HG02798 (cell line): ENCODE results near the gene PPP1R14D.

ENCODE experiments used
- ATAC-seq: cut with Tn5 transposase; IDR thresholded peaks from one replicate; pipeline ENCODE4 v1.9.1; 2021; ENCODE audit warnings: mild to moderate bottlenecking; ENCODE audit not compliant: unreplicated experiment, poor library complexity

PPP1R14D gene

DNA sequence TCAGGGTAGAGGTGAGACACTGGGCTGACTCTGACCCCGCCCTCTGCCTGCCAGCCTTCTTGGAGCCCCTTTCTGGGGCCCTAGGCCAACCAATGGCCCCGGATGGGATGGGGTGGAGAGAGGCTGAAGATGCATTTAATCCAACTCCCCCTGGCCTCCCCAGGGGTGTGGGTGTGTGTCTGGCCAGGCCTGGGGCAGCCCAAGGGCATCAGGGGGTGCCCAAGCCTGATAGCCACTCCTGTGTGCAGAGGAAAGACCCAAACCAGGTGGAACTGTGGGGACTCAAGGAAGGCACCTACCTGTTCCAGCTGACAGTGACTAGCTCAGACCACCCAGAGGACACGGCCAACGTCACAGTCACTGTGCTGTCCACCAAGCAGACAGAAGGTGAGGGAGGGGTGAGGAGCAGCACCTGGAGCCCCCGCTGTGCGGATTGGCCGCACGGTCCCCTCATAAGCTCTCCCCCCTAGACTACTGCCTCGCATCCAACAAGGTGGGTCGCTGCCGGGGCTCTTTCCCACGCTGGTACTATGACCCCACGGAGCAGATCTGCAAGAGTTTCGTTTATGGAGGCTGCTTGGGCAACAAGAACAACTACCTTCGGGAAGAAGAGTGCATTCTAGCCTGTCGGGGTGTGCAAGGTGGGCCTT lies 24.9 kb upstream of the PPP1R14D start:
- ATAC-seq, result no peak

GRCh38 chr15:40852529-40852928 lies 24.0 kb upstream of the PPP1R14D start:
- ATAC-seq, result no peak

- no peak for ATAC-seq
These were observed 22.1 kb upstream of the PPP1R14D start for GRCh38 chr15:40850576-40851112.

DNA sequence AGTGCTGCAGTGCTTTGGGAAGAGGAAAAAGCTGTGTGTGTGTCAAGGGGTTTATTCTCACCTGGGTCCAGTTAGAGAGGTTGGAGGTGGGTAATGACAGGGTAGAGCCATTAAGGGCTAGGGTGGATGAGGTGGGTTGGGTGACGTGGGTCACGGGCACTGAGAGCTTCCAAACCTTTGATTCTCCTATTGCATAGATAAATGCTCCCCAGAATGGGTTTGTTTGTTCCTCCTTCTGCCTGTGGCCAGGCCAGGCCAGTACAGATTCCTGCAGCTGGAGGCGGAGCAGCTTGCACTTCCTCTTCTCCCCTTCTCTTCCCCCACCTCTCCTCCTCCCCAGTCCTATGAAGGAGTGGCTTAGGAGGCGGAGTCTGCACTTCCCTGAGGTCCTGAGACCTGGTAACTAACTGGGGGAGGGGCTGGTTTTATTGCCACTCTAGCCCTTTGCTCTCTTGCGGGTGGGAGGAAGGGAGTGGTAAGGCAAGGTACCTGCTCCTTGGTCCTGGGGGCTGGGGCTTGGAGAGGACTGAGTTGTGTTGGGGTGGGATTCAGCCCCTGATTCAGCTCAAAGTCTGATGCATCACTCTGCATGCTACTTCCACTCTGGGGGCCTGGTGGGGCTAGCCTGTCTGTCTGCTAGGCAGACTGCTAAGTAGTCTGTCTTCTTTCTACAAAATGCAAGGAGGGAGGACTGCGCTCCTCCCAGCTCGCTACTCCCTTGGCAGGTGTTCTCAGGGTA lies 18.9 kb upstream of the PPP1R14D start:
- ATAC-seq, result peak; percentile 65

GRCh38 chr15:40846841-40847222 lies 18.3 kb upstream of the PPP1R14D start:
- peak; percentile 16 for ATAC-seq

DNA sequence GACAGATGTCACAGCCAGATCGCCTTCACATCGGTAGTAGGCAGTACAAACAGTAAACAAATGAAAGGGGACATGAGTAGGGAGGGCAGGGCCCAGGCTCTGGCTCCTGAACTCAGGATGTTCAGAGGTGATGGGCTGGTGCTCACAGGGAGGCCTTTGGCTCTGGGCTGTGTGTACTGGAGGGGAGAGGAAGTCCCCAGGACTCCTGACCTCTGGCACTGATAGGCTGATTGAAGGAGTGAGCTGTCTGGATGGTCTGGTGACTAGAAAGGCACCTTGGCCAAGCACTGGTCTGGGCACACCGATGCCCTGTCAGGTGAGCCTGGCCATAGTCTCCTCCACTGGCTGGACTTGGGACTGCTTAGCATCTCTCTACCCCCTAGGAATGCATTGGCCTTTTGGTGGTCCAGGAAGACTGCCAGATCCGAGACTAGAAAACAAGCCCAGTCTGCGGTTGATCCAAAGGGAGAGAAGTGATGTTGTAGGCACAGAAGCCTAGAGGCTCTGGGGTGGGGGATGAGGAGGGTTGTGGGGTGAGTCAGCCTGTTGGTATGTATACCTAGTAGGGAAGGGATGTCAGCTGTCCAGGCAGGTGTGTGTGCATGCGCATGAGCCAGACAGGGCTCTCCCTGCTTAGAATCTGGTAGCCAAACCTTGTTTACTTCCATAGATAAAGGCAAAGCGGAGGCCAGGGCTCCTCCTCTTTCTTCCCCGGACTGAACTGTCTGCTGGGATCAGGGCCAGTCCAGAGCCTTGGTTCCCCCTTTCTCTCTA lies 17.2 kb upstream of the PPP1R14D start:
- no peak for ATAC-seq

GRCh38 chr15:40845036-40845435 lies 16.5 kb upstream of the PPP1R14D start:
- no peak for ATAC-seq

DNA sequence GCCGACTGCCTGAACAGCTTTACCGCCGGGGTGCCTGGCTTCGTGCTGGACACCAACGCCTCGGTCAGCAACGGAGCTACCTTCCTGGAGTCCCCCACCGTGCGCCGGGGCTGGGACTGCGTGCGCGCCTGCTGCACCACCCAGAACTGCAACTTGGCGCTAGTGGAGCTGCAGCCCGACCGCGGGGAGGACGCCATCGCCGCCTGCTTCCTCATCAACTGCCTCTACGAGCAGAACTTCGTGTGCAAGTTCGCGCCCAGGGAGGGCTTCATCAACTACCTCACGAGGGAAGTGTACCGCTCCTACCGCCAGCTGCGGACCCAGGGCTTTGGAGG lies 16.2 kb upstream of the PPP1R14D start:
- ATAC-seq, result no peak

- ATAC-seq, result no peak
These were observed 15.6 kb upstream of the PPP1R14D start, which contains the start of gene SPINT1 for GRCh38 chr15:40843885-40844695. SPINT1 (plus strand) TSS chr15:40844048; CDS start chr15:40844555, 507 bp downstream.

- no peak for ATAC-seq
These were observed 14.9 kb upstream of the PPP1R14D start for GRCh38 chr15:40843261-40843884.

DNA sequence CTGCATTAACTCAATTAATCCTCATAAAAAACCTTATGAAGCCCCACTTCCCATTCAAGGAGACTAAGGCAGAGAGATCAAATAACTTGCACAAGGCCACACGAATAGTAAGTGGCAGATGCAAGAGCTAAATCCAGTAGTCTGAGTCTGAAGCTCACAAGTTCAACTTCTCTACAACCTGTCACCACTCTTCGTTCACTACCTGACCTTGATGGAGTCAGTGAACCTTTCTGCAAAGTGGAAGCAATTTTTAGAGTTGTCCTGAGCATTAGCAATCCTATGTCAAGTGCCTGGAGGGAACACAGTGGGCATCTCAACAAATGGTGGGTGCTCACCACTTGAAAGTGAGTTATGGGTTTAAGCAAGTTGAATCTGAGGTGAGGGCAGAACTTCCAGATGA lies 13.2 kb upstream of the PPP1R14D start:
- ATAC-seq, result no peak

DNA sequence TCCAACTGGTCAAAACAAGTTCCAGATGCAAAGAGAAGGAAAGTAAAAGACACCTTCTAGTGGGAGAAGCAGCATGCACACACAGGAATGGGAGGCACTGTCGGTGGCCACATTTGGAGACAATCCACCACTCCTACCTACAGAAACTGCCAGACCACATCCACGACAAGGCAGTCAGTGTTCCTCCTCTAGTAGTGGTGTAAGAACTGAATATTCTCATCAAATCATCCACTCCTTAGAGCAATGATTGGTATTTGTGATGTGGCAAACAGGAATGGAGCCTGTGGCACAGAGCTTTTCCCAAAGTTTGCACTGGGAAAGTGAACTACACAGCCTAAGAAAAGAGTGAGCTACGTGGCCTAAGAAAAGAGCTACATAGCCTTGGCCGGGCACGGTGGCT lies 10.2 kb upstream of the PPP1R14D start:
- no peak for ATAC-seq

- no peak for ATAC-seq
These were observed 7.5 kb upstream of the PPP1R14D start for GRCh38 chr15:40836020-40836419.

- no peak for ATAC-seq
These were observed 4.4 kb upstream of the PPP1R14D start for GRCh38 chr15:40832903-40833302.

DNA sequence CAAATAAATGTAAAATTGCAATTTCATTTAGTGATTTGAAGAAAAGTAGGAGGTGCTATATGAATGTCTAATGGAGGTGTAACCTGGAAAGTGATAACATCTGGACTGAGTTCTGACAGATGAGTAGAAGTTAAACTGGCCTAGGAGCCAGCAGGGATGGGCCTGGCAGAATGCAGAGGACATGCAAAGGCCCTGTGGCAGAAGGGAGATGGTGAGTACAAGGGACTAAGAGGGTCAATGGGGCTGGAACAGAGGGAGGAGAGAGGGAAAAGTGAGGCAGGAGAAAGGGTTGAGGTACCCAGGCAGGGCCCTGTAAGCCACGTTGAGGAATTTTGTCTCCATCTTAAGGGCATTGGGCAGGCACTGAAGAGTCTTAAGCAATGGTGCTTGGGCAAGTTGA lies 3.4 kb upstream of the PPP1R14D start:
- no peak for ATAC-seq

GRCh38 chr15:40830884-40831283 lies 2.4 kb upstream of the PPP1R14D start:
- ATAC-seq, result no peak

GRCh38 chr15:40829115-40829514 lies 607 bp upstream of the PPP1R14D start:
- ATAC-seq, result no peak

DNA sequence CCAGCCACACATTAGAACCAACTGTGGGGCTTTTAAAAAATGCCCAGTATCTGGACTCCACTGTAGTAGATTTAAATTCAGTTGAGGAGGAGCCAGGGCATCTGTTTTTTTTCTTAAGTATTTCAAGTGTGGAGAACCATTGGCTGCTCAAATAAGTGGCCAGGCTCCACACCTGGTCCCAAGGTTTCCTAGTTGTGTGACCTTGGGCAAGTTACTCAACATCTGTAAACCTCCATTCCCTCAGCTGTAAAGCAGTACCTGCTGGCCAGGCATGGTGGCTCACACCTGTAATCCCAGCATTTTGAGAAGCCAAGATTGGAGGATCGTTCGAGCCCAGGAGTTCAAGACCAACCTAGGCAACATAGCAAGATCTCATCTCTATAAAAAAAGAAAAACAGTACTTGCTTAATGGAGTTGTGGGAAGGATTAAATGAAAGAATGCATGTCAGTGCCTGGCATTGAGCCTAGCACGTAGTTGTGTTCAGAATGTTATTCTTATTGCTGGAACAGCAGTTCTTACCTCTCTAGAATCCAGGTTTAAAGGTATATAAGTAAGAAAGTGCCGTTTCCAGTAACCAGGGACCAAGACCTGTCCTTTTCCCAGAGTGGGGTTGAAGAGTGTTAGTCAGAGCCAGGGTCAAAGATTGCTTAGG lies 2.0 kb downstream of the PPP1R14D start:
- ATAC-seq, result no peak

DNA sequence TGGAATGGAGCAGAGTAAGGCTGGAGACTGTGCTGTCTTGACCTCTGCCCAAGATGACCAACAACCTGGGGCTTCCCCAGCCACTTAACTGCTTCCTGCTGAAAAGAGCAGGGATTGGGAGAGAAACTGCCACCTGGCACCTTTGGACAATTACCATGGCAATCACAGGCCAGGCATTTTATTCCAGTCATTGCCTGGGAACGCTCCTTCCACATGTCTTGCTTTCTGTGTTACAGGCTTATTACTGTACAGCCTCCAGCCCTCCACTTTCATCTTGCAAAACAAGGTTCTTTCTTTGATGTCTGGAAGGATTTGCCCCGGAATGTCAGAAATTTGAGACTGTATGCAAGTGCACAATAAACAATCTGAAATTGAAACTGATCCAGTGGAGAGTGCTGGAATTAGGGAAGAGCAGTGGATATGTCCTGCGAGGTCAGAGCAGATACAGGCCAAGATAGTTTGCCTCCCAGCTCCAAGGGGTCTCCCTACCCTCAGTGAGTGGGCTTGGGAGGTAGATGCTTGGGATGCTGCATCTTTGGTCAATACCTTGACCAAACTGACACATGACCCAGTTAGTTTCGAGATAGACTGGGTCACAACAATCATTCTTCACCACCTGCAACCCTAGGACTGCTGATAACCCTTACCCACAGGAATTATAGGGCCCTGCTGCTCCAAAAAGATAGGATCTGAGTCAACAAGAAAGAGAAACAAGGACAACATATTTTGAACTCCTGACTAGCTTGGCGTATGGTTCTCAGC lies 2.7 kb downstream of the PPP1R14D start:
- ATAC-seq, result no peak
